SU-DHL-6 (cell line): Measurements from ENCODE around the gene NTRK2.

Source experiments
- CTCF ChIP-seq: fragments of 200-600 bp; sonication (generic); IDR thresholded peaks from one replicate; pipeline ENCODE4 v1.5.1; 2017; ENCODE audit warnings: antibody characterized with exemption, mild to moderate bottlenecking, low read length, moderate library complexity; ENCODE audit not compliant: insufficient read depth, poor library complexity, severe bottlenecking
- EZH2phosphoT487 ChIP-seq: fragments of 200-600 bp; sonication (generic), shearing (Covaris generic); conservative IDR thresholded peaks from 2 replicates; pipeline ENCODE4 v1.6.1; 2018; ENCODE audit warnings: mild to moderate bottlenecking, antibody characterized with exemption, low read length, moderate library complexity, mixed read lengths

GRCh38 chr9:85054017-85054416 is 384.5 kb downstream of the NTRK2 start:
- TF ChIP-seq CTCF: no peak
- TF ChIP-seq EZH2phosphoT487: no peak
